IMR-90 (cell line): ENCODE results near the gene ATXN7L3. TPM values are rescaled to one million over a fixed set of nuclear protein-coding genes. Genes with fewer than 3 reads are reported as not detected.

ENCODE experiments used
- ATAC-seq: fragments of 200-7000 bp; cut with Tn5 transposase; 2 replicates; pipeline ENCODE4 v1.9.1; 2020; ENCODE audit warnings: low read depth, mild to moderate bottlenecking, moderate library complexity
- BruUV-seq: library from RNA; stranded (reverse); fragments of 400-500 nt; replicated peaks from 2 replicates; lab custom pipeline; 2021; lab: Mats Ljungman, UMichigan
- CTCF ChIA-PET: fragments of 300-600 bp; formaldehyde crosslinking; extraction: SDS; loops from one replicate; lab custom pipeline; 2021; ENCODE audit warnings: antibody characterized with exemption; lab: Yijun Ruan, JAX
- POLR2A ChIA-PET: fragments of 300-600 bp; sonication (Branson Sonifier 250); formaldehyde crosslinking; loops from one replicate; lab custom pipeline; 2022; ENCODE audit warnings: antibody characterized with exemption; ENCODE audit not compliant: unreplicated experiment; lab: Charles Lee
- DNase-seq: peaks from one replicate; pipeline ENCODE4 v3.0.0; 2013
- H2AFZ ChIP-seq: replicated peaks from 2 replicates; pipeline ENCODE3; 2013; ENCODE audit warnings: low read length, mild to moderate bottlenecking; ENCODE audit not compliant: poor library complexity
- H2AK5ac ChIP-seq: 2 replicates; pipeline ENCODE4 v1.6.1; 2013; ENCODE audit warnings: low read depth, low read length, inconsistent platforms
- H2AK9ac ChIP-seq: replicated peaks from 2 replicates; pipeline ENCODE3; 2013; ENCODE audit warnings: mild to moderate bottlenecking, low read depth, low read length, moderate library complexity; ENCODE audit not compliant: poor library complexity
- H2BK120ac ChIP-seq: 2 replicates; pipeline ENCODE4 v1.6.1; 2013; ENCODE audit warnings: low read depth, low read length, inconsistent platforms
- H2BK15ac ChIP-seq: 3 replicates; pipeline ENCODE4 v1.6.1; 2013; ENCODE audit warnings: low read depth, low read length, inconsistent platforms
- H2BK20ac ChIP-seq: 2 replicates; pipeline ENCODE4 v1.6.1; 2013; ENCODE audit warnings: low read depth, mild to moderate bottlenecking, inconsistent platforms, low read length, moderate library complexity
- H2BK5ac ChIP-seq: 2 replicates; pipeline ENCODE4 v1.6.1; 2013; ENCODE audit warnings: mild to moderate bottlenecking, low read depth, low read length, inconsistent platforms; ENCODE audit not compliant: poor library complexity, severe bottlenecking
- H3K14ac ChIP-seq: replicated peaks from 2 replicates; pipeline ENCODE4 v1.6.1; 2013; ENCODE audit warnings: low read depth, low read length, inconsistent platforms
- H3K18ac ChIP-seq: 2 replicates; pipeline ENCODE4 v1.6.1; 2013; ENCODE audit warnings: low read depth, low read length, control low read depth
- H3K23ac ChIP-seq: 2 replicates; pipeline ENCODE4 v1.6.1; 2013; ENCODE audit warnings: low read depth, low read length, inconsistent platforms
- H3K27ac ChIP-seq: 2 replicates; pipeline ENCODE4 v1.5.1; 2013; ENCODE audit warnings: mild to moderate bottlenecking, control low read depth, low read length; ENCODE audit not compliant: insufficient read depth
- H3K27me3 ChIP-seq: 2 replicates; pipeline ENCODE4 v1.6.1; 2013; ENCODE audit warnings: low read length; ENCODE audit not compliant: control insufficient read depth, insufficient read depth
- H3K36me3 ChIP-seq: 2 replicates; pipeline ENCODE4 v1.6.1; 2013; ENCODE audit warnings: low read length, mixed read lengths; ENCODE audit not compliant: control insufficient read depth, insufficient read depth
- H3K4ac ChIP-seq: 2 replicates; pipeline ENCODE4 v1.6.1; 2013; ENCODE audit warnings: low read depth, low read length, inconsistent platforms
- H3K4me1 ChIP-seq: 2 replicates; pipeline ENCODE4 v1.6.1; 2013; ENCODE audit warnings: low read length, mixed read lengths; ENCODE audit not compliant: control insufficient read depth, insufficient read depth
- H3K4me2 ChIP-seq: 2 replicates; pipeline ENCODE4 v1.6.1; 2013; ENCODE audit warnings: low read depth, mild to moderate bottlenecking, control low read depth, low read length, moderate library complexity
- H3K4me3 ChIP-seq: 2 replicates; pipeline ENCODE4 v1.5.1; 2013; ENCODE audit warnings: low read depth, mild to moderate bottlenecking, control low read depth, low read length, moderate library complexity; ENCODE audit not compliant: insufficient read depth
- H3K56ac ChIP-seq: 2 replicates; pipeline ENCODE4 v1.6.1; 2013; ENCODE audit warnings: low read length, inconsistent platforms; ENCODE audit not compliant: insufficient read depth; ENCODE audit errors: extremely low read depth
- H3K79me1 ChIP-seq, 2 experiments: 2 replicates each; pipeline ENCODE4 v1.6.1; 2013; ENCODE audit warnings: low read length in 2 of 2, inconsistent platforms in 1 of 2, low read depth in 1 of 2
- H3K9ac ChIP-seq: 2 replicates; pipeline ENCODE4 v1.6.1; 2013; ENCODE audit warnings: low read depth, low read length, control low read depth
- H3K9me1 ChIP-seq: 2 replicates; pipeline ENCODE4 v1.6.1; 2013; ENCODE audit warnings: low read length, inconsistent platforms; ENCODE audit not compliant: insufficient read depth
- H3K9me3 ChIP-seq: 2 replicates; pipeline ENCODE4 v1.6.1; 2013; ENCODE audit warnings: low read length; ENCODE audit not compliant: control insufficient read depth, insufficient read depth
- H4K20me1 ChIP-seq: 2 replicates; pipeline ENCODE4 v1.6.1; 2013; ENCODE audit warnings: low read length, inconsistent platforms; ENCODE audit not compliant: insufficient read depth
- H4K5ac ChIP-seq: 2 replicates; pipeline ENCODE4 v1.6.1; 2013; ENCODE audit warnings: mild to moderate bottlenecking, low read depth, low read length, control low read depth
- H4K8ac ChIP-seq, 2 experiments: 2 replicates each; pipeline ENCODE4 v1.6.1; 2013; ENCODE audit warnings: low read depth in 2 of 2, low read length in 2 of 2, control low read depth in 1 of 2, inconsistent platforms in 1 of 2
- H4K91ac ChIP-seq: 2 replicates; pipeline ENCODE4 v1.6.1; 2013; ENCODE audit warnings: low read depth, low read length, inconsistent platforms; ENCODE audit not compliant: insufficient read depth
- BHLHE40 ChIP-seq: fragments of 150-350 bp; IDR thresholded peaks from 2 replicates; pipeline ENCODE4 v1.6.1; 2016; ENCODE audit warnings: mild to moderate bottlenecking, low read depth, low read length
- CEBPB ChIP-seq: IDR thresholded peaks from 2 replicates; pipeline ENCODE4 v1.6.1; 2012; ENCODE audit warnings: low read depth, low read length, improper control_type of control experiment
- CHD1 ChIP-seq: IDR thresholded peaks from 2 replicates; pipeline ENCODE4 v1.6.1; 2012; ENCODE audit warnings: low read depth, low read length, improper control_type of control experiment
- MAFK ChIP-seq: IDR thresholded peaks from 2 replicates; pipeline ENCODE4 v1.6.1; 2012; ENCODE audit warnings: low read depth, low read length, improper control_type of control experiment
- NFE2L2 ChIP-seq: fragments of 150-350 bp; IDR thresholded peaks from 2 replicates; pipeline ENCODE4 v1.6.1; 2016; ENCODE audit warnings: low read depth, mild to moderate bottlenecking, low read length
- POLR2A ChIP-seq: IDR thresholded peaks from 2 replicates; pipeline ENCODE4 v1.6.1; 2012; ENCODE audit warnings: mild to moderate bottlenecking, low read depth, low read length
- RAD21 ChIP-seq: IDR thresholded peaks from 2 replicates; pipeline ENCODE4 v1.6.1; 2012; ENCODE audit warnings: low read length, improper control_type of control experiment
- RCOR1 ChIP-seq: IDR thresholded peaks from 2 replicates; pipeline ENCODE4 v1.6.1; 2012; ENCODE audit warnings: mild to moderate bottlenecking, low read length, improper control_type of control experiment; ENCODE audit not compliant: insufficient replicate concordance
- WGBS, 2 experiments: methylation state at CpG; one replicate each; pipeline versions ENCODE4 v1.1.5 to v1.1.7; 2013; ENCODE audit warnings: missing lambda C conversion rate in 2 of 2; ENCODE audit not compliant: insufficient read length in 1 of 2; ENCODE audit errors: extremely low coverage in 2 of 2; 5-methylcytosine and 5-hydroxymethylcytosine counted together
- dilution Hi-C: fragments of 300-500 bp; cut with HindIII; formaldehyde crosslinking; loops from one replicate; pipeline ENCODE4 v1.14.3; 2018; ENCODE audit warnings: low sequenced_read_pairs; ENCODE audit not compliant: unreplicated experiment
- in situ Hi-C: fragments of 300-500 bp; cut with MboI; formaldehyde crosslinking; loops from 3 replicates; pipeline ENCODE4 v1.14.3; 2019; ENCODE audit warnings: low sequenced_read_pairs, inconsistent platforms, mixed read lengths
- intact Hi-C: fragments of 100-400 bp; cut with micrococcal nuclease; formaldehyde crosslinking; loops from 2 replicates; pipeline ENCODE4 v1.10.0; 2022
- polyA plus RNA-seq, 3 experiments: library from polyadenylated mRNA; depleted of rRNA; stranded (reverse); fragments of >200 nt; gene quantifications; 2 replicates each; pipeline ENCODE4 v1.2.3, GENCODE V29; 2012; ENCODE audit warnings: low replicate concordance in 1 of 3
- total RNA-seq: library from RNA; depleted of rRNA; stranded (reverse); fragments of >200 nt; gene quantifications from 2 replicates; pipeline ENCODE4 v1.2.3, GENCODE V29; 2012
- TF ChIP-seq, protein P1 (sequence below): fragments of 150-350 bp; IDR thresholded peaks from 2 replicates; pipeline ENCODE4 v1.6.1; 2016; ENCODE audit warnings: low read depth, mild to moderate bottlenecking, low read length, moderate library complexity, borderline replicate concordance
- TF ChIP-seq, protein P2 (sequence below): fragments of 150-350 bp; IDR thresholded peaks from 2 replicates; pipeline ENCODE4 v1.6.1; 2017; ENCODE audit warnings: mild to moderate bottlenecking, antibody characterized with exemption, low read length, low read depth

ATXN7L3 gene
- total and polyA plus RNA-seq, 2 of the 4 experiments (the other 2 are of a cell fraction) = 17.2 to 40.9 TPM

- no peak overlapping the region for H3K56ac ChIP-seq
- no peak overlapping the region for H2BK20ac ChIP-seq
- H3K4me3 ChIP-seq = no peak overlapping the region
- no peak overlapping the region for H2AK5ac ChIP-seq
- intact Hi-C loops = loop anchor here (10.0 kb wide), 1 partner anchor 291 kb away; the partner anchor contains the start of gene GPATCH8
- no peak overlapping the region for H4K8ac ChIP-seq
- ChIA-PET POLR2A (interaction anchor here (0.5 kb wide), 1 partner anchor 113 kb away, joined by 3 read pairs; no protein-coding TSS in a partner anchor), CTCF (no interaction called here)
- H3K9me1 ChIP-seq = peaks cover 20% of the 10 kb centered on the region
- H3K9ac ChIP-seq = no peak overlapping the region
- H3K4ac ChIP-seq = no peak overlapping the region
- no peak overlapping the region for H3K27ac ChIP-seq
- no peak overlapping the region for H2BK120ac ChIP-seq
- H3K27me3 ChIP-seq = no peaks in the 10 kb centered on the region
- H2AK9ac ChIP-seq = no peak overlapping the region
- 93% methylated on average over 5 of the region's 15 CpGs; no CpG with 5 or more reads in 1 of the 2 experiments for WGBS, 2 experiments
- TF ChIP-seq RAD21 = no peak
- TF ChIP-seq, protein P1, sequence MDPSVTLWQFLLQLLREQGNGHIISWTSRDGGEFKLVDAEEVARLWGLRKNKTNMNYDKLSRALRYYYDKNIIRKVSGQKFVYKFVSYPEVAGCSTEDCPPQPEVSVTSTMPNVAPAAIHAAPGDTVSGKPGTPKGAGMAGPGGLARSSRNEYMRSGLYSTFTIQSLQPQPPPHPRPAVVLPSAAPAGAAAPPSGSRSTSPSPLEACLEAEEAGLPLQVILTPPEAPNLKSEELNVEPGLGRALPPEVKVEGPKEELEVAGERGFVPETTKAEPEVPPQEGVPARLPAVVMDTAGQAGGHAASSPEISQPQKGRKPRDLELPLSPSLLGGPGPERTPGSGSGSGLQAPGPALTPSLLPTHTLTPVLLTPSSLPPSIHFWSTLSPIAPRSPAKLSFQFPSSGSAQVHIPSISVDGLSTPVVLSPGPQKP = no peak
- TF ChIP-seq, protein P2, sequence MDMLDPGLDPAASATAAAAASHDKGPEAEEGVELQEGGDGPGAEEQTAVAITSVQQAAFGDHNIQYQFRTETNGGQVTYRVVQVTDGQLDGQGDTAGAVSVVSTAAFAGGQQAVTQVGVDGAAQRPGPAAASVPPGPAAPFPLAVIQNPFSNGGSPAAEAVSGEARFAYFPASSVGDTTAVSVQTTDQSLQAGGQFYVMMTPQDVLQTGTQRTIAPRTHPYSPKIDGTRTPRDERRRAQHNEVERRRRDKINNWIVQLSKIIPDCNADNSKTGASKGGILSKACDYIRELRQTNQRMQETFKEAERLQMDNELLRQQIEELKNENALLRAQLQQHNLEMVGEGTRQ = no peak
- no peak for TF ChIP-seq NFE2L2
- no peak for TF ChIP-seq RCOR1
- TF ChIP-seq CHD1 = no peak
- no peak for TF ChIP-seq MAFK
- no peak for TF ChIP-seq CEBPB
- no peak for TF ChIP-seq POLR2A
- TF ChIP-seq BHLHE40 = no peak
- peaks cover 61% of the 10 kb centered on the region for H3K36me3 ChIP-seq
- in situ Hi-C loops = loop anchor here (25.0 kb wide), 2 partner anchors 299 to 424 kb away; partner anchors contain the start of gene GPATCH8
- H2BK5ac ChIP-seq = no peak overlapping the region
- H3K79me1 ChIP-seq = peaks cover 45 to 67% of the 10 kb centered on the region in 2 experiments
- H2BK15ac ChIP-seq = no peak overlapping the region
- peaks cover 11% of the 10 kb centered on the region for H3K4me1 ChIP-seq
- H3K14ac ChIP-seq = no peak overlapping the region
- DNase-seq = no peak
- no TSS peak for BruUV-seq
- dilution Hi-C loops = no loop called here
- no peak overlapping the region for H3K18ac ChIP-seq
- H3K4me2 ChIP-seq = no peak overlapping the region
- H4K5ac ChIP-seq = no peak overlapping the region
- ATAC-seq = no peak
- no peaks in the 10 kb centered on the region for H3K9me3 ChIP-seq
- no peak overlapping the region for H3K23ac ChIP-seq
- no peak overlapping the region for H4K91ac ChIP-seq
- peaks cover 42% of the 10 kb centered on the region for H4K20me1 ChIP-seq
- H2AFZ ChIP-seq = no peak overlapping the region
These were observed 13.9 kb upstream of the ATXN7L3 start for GRCh38 chr17:44213403-44214229.
